GM18526 (cell line): ENCODE results near the gene EGFR.

ENCODE experiments used
- POLR2A ChIP-seq: IDR thresholded peaks from 3 replicates; pipeline ENCODE4 v1.6.1; 2011; ENCODE audit not compliant: insufficient read length; ENCODE audit errors: extremely low read depth

Gene EGFR

DNA sequence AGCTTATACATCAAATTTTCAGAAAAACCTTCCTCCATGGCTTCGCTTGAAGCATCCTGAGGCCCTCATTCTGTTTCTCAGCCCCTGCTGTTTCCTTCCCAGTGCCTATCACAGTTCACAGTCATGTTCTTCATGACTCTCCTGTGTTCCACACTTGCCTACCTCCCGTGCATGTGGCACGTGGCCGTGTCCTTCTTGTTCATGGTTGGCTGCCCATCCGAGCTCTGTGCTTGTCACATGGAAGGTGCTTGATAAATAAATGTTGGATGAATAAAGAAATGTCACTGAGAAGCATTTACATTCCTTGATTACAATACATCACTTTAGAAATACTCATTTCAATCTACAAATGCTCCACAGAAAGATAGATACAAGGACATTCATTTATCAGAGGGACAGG is 23.7 kb upstream of the EGFR start:
- TF ChIP-seq POLR2A: no peak

DNA sequence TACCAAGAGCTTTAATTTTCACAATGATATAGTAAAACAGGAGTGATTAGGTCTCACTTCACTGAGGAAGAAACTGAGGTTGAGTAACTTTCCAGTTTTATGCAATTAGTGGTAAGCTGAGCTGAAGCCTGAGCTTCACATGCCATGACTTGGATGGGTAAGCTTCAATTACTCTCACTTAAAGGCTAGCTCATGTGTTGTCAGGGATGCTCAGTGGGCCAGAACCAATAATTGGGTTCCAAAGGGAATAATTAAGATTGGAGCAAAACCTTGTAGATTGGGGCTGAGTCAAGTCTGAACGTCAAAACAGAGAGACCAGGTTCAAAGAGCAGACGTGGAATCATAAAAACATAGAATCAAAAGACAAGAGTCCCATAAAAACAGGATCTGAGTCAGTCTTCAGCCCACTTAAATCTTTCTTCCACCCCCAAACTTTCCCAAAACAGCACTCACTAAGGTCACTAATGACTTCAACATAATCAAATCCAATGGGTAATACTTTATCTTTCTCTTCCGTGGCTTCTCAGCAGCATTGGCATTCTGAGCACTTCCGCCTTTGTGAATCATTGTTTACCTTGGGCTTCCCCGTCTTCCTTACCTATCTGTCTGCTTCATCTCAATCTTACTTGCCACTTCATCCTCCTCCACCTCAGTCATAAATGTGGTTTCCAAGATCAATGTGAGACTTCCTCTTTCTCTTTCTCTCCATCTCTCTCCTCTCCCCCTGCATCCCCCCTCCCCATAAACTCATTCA is 23.0 kb upstream of the EGFR start:
- no peak for TF ChIP-seq POLR2A

DNA sequence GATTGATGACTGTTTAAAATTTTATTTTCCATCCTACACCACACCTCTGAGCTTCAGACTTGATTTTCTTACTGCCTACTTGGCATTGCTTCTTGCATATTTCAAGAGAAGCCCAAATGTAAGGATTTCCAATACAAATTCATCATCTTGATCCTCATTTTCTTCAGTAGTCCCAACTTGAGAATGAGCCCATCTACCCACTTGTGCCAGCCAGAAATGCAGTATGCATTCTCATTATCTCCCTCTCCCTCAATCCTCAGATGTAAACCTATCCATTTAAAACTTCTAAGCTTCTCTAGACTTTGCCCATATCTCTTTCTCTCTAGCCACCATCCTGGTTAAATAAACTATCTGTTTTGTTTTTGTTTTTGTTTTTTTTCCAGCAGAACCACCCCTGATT is 22.4 kb upstream of the EGFR start:
- TF ChIP-seq POLR2A: no peak

DNA sequence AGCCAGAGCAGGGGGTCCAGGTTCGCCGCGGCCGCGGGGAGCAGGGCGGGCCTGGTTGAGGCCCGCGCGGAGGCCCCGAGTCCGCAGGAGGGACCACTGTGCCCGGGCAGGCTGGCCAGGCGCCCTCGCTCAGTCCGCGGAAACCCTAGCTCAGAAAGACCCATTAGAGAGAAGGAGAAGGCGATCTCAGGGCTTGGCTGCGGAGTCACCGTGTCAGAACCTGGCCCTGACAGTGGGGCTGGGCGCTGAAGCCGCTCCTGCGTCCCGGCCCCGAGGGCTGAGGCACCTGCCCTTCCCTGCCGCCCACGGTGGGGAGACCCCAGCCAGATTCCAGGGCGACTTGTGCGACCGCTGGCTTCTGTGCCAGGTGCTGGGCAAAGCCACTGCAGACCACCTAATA is 14.2 kb upstream of the EGFR start:
- no peak for TF ChIP-seq POLR2A

DNA sequence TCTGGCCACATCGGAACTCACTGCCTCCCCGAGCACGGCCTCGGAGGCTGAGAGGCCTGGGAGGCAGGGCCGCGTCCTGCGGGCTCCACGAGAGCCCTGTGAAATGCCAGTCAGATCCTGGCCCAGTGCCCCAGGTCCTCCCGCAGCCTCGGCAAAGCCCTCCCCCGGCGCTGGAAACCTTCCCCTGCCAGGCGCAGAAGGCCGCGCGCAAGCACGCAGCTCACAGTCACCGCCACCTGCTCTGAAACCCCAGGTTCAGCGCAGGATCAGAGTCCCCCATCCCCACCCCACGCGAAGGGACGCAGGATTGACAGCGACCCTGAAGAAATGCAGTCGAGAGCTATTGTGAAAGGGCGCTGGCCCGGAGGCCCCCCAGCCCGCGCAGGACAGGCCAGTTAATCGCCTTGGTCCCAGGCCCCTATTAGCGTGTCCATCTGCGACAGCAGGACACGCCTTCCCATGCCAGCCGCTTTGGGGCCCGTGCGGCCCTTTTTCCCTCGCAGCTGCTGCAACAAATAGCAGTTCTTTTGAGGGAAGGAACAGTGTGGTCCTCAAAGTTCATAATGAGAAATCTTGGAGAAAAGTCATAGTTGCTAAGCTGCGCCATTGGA is 13.5 kb upstream of the EGFR start:
- TF ChIP-seq POLR2A: no peak

DNA sequence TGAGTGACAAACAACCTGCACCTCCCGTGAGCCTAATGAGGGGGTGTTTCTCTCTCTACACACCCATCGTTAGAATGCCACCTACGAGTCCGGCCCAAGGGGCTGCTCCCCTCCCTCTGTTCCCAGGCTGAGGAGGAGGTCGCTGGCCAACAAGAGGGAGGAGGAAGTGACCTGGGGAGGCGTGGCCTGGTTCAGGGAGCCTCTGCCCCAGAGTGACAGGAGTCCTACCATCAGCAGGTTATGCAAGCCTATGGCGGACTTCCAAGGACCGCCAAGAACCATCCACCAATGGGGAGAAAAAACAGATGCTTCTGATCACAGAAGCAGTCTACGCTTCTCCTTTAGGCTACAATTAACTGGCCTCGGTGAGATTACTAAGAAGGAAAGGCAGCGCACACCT is 12.3 kb upstream of the EGFR start:
- TF ChIP-seq POLR2A: no peak

DNA sequence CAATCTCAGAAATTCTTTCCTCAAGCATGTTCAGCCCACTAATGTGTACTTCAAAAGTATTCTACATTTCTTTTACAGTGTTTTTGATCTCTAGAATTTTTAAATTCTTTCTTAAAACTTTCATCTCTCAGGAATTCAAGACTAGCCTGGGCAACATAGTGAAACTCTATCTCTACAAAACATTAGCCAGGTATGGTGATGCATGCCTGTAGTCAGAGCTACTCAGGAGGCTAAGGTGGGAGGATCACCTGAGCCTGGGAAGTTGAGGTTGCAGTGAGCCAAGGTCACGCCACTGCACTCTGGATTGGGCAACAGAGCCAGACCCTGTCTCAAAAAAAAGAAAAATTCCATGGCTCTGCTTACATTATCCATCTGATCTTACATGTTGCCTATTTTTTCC is 5.0 kb upstream of the EGFR start:
- no peak for TF ChIP-seq POLR2A

DNA sequence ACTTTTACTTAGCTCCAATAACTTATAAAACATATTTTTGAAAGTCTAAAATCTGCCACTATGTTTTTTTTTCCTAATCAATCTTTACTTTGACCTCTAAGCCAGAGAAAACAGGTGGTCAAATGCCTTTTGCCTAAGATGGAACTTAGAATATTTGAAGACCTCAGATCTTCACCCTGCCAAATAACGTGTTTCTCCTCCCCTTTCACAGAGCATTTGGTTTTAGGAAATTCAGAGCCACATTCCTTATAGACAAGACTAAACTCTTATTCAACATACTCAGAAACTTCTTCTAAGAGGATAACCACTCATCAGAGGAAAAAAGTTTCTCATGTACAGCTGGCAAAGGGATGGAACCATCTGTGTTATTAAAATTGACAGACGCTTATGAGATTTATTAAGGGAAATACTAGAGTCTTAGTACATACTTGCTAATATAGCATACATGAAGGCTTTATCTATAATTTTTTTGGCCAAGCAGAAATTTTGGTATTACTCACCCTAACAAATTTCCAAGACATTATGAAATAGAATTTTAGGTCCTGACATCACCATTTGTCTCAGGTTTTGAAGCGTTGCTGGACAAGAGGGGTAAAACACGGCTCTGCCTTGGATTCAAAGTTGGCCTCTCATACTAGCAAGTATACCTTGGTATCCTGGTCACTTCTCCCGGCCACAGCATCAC is 2.6 kb upstream of the EGFR start:
- no peak for TF ChIP-seq POLR2A

DNA sequence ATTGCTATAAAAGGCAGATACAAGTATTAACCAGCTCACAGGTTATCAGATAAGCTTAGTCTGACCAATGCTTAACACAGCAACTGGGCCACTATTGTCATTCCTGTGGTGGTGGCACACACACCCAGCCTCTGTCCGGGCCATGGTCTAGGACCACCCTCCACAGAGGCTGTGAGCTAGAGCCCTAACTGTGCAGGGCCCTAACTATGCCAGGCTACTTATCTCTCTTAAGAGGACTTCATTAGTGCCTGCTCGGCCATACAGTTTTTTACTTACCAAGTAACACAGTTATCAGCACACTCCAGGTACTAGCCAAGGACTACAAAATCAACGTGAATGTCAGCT is 2.1 kb upstream of the EGFR start:
- TF ChIP-seq POLR2A: no peak

DNA sequence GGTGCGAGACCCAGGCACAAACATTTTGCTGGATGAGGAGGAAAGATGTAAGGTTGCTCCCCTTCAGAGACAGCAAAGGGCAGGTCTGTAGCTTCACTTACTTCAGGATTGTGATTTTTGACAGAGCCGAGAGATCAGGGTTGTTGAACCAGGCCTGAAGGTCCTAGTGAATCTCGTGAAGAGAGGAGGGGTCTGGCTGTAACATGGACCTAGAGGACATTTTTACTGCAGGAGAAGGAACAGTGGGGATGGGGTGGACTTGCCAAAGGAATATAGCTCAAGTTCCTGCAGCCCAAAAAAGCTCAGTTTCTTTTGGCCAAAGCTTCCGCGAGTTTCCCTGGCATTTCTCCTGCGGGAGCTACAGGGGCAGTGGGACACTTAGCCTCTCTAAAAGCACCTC is 976 bp upstream of the EGFR start:
- TF ChIP-seq POLR2A: no peak

DNA sequence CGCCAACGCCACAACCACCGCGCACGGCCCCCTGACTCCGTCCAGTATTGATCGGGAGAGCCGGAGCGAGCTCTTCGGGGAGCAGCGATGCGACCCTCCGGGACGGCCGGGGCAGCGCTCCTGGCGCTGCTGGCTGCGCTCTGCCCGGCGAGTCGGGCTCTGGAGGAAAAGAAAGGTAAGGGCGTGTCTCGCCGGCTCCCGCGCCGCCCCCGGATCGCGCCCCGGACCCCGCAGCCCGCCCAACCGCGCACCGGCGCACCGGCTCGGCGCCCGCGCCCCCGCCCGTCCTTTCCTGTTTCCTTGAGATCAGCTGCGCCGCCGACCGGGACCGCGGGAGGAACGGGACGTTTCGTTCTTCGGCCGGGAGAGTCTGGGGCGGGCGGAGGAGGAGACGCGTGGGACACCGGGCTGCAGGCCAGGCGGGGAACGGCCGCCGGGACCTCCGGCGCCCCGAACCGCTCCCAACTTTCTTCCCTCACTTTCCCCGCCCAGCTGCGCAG is 424 bp downstream of the EGFR start:
- TF ChIP-seq POLR2A: no peak

DNA sequence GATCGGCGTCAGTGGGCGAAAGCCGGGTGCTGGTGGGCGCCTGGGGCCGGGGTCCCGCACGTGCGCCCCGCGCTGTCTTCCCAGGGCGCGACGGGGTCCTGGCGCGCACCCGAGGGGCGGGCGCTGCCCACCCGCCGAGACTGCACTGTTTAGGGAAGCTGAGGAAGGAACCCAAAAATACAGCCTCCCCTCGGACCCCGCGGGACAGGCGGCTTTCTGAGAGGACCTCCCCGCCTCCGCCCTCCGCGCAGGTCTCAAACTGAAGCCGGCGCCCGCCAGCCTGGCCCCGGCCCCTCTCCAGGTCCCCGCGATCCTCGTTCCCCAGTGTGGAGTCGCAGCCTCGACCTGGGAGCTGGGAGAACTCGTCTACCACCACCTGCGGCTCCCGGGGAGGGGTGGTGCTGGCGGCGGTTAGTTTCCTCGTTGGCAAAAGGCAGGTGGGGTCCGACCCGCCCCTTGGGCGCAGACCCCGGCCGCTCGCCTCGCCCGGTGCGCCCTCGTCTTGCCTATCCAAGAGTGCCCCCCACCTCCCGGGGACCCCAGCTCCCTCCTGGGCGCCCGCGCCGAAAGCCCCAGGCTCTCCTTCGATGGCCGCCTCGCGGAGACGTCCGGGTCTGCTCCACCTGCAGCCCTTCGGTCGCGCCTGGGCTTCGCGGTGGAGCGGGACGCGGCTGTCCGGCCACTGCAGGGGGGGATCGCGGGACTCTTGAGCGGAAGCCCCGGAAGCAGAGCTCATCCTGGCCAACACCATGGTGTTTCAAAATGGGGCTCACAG is 1.1 kb downstream of the EGFR start:
- TF ChIP-seq POLR2A: no peak

DNA sequence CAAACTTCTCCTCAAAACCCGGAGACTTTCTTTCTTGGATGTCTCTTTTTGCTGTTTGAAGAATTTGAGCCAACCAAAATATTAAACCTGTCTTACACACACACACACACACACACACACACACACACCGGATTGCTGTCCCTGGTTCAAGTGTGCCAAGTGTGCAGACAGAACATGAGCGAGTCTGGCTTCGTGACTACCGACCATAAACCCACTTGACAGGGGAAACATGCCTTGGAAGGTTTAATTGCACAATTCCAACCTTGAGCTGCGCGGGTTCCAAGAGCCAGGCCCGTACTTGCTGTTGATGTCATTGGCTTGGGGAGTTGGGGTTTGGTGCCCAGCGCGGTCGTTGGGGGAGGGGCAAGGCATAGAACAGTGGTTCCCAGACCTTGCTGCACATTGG is 1.7 kb downstream of the EGFR start:
- TF ChIP-seq POLR2A: no peak

DNA sequence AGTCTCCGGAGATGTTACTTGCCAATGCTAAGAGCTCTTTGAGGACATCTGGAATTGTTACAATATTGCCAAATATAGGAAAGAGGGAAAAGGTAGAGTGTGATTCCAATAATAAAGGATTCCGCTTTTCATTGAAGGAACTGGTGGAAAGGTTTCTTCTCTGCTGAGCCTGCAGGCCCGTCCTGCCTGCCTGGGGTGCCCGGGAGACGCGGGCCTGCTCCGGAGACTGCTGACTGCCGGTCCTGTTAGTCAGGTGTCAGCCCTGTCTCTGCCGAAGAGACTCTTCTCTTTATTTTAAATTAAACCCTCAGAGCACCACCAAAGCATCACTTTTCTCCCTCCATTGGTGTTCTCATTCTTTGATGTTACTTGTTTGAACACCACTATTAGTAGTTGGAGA is 2.2 kb downstream of the EGFR start:
- TF ChIP-seq POLR2A: no peak
